Measurements from ENCODE around the gene SRL.

The SRL gene

DNA sequence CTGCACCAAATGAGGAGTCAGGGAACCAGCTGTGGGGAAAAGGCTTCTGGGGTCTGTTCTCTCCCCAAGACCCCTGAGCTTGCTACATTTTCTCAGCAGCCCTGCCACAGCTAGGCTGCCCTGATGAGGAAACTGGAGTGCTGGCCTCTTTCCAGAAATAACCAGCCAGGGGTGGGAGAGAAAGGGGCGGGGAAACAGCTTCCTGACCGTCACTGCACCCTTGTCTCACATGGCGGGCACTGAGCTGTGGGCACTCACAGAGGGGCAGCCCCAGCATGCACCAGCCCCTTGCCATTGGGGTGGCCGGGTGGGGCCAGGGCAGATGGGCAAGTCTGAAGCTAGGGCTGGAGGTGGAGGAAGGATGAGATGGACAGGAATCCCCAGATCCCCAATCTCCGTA, 2.9 kb downstream of the SRL start:
- no peak for ATAC-seq
- TF ChIP-seq RARB (CRISPR knock-in tag; IDR thresholded peaks at IDR 0.05) (no peak), TCF4 (CRISPR knock-in tag; IDR thresholded peaks at IDR 0.05; ENCODE audit: borderline replicate concordance) (no peak), SNAI2 (CRISPR knock-in tag; IDR thresholded peaks at IDR 0.05) (no peak), ZNF8 (CRISPR knock-in tag; IDR thresholded peaks at IDR 0.05) (no peak), ZC3H10 (CRISPR knock-in tag; IDR thresholded peaks at IDR 0.05) (no peak), ZNF565 (CRISPR knock-in tag; conservative IDR thresholded peaks at IDR 0.05; ENCODE audit: low read depth) (no peak), CSDC2 (CRISPR knock-in tag; IDR thresholded peaks at IDR 0.05) (no peak), ZNF70 (CRISPR knock-in tag; IDR thresholded peaks at IDR 0.05) (no peak), ISL1 (CRISPR knock-in tag; IDR thresholded peaks at IDR 0.05) (no peak), TOX (CRISPR knock-in tag; IDR thresholded peaks at IDR 0.05; ENCODE audit: borderline replicate concordance) (no peak), ZFP30 (CRISPR knock-in tag; IDR thresholded peaks at IDR 0.05) (no peak), ESRRG (CRISPR knock-in tag; IDR thresholded peaks at IDR 0.05) (no peak), BACH2 (CRISPR knock-in tag; IDR thresholded peaks at IDR 0.05; ENCODE audit: borderline replicate concordance) (no peak)
- TF ChIP-seq, protein P1, sequence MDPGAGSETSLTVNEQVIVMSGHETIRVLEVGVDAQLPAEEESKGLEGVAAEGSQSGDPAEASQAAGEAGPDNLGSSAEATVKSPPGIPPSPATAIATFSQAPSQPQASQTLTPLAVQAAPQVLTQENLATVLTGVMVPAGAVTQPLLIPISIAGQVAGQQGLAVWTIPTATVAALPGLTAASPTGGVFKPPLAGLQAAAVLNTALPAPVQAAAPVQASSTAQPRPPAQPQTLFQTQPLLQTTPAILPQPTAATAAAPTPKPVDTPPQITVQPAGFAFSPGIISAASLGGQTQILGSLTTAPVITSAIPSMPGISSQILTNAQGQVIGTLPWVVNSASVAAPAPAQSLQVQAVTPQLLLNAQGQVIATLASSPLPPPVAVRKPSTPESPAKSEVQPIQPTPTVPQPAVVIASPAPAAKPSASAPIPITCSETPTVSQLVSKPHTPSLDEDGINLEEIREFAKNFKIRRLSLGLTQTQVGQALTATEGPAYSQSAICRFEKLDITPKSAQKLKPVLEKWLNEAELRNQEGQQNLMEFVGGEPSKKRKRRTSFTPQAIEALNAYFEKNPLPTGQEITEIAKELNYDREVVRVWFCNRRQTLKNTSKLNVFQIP (CRISPR knock-in tag; IDR thresholded peaks at IDR 0.05; ENCODE audit: borderline replicate concordance, low read depth), result no peak
- TF ChIP-seq, protein P2, sequence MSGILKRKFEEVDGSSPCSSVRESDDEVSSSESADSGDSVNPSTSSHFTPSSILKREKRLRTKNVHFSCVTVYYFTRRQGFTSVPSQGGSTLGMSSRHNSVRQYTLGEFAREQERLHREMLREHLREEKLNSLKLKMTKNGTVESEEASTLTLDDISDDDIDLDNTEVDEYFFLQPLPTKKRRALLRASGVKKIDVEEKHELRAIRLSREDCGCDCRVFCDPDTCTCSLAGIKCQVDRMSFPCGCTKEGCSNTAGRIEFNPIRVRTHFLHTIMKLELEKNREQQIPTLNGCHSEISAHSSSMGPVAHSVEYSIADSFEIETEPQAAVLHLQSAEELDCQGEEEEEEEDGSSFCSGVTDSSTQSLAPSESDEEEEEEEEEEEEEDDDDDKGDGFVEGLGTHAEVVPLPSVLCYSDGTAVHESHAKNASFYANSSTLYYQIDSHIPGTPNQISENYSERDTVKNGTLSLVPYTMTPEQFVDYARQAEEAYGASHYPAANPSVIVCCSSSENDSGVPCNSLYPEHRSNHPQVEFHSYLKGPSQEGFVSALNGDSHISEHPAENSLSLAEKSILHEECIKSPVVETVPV (CRISPR knock-in tag; IDR thresholded peaks at IDR 0.05), result no peak
- TF ChIP-seq, protein P3, sequence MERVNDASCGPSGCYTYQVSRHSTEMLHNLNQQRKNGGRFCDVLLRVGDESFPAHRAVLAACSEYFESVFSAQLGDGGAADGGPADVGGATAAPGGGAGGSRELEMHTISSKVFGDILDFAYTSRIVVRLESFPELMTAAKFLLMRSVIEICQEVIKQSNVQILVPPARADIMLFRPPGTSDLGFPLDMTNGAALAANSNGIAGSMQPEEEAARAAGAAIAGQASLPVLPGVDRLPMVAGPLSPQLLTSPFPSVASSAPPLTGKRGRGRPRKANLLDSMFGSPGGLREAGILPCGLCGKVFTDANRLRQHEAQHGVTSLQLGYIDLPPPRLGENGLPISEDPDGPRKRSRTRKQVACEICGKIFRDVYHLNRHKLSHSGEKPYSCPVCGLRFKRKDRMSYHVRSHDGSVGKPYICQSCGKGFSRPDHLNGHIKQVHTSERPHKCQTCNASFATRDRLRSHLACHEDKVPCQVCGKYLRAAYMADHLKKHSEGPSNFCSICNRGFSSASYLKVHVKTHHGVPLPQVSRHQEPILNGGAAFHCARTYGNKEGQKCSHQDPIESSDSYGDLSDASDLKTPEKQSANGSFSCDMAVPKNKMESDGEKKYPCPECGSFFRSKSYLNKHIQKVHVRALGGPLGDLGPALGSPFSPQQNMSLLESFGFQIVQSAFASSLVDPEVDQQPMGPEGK (CRISPR knock-in tag; IDR thresholded peaks at IDR 0.05; ENCODE audit: borderline replicate concordance), result no peak
- TF ChIP-seq, protein P4, sequence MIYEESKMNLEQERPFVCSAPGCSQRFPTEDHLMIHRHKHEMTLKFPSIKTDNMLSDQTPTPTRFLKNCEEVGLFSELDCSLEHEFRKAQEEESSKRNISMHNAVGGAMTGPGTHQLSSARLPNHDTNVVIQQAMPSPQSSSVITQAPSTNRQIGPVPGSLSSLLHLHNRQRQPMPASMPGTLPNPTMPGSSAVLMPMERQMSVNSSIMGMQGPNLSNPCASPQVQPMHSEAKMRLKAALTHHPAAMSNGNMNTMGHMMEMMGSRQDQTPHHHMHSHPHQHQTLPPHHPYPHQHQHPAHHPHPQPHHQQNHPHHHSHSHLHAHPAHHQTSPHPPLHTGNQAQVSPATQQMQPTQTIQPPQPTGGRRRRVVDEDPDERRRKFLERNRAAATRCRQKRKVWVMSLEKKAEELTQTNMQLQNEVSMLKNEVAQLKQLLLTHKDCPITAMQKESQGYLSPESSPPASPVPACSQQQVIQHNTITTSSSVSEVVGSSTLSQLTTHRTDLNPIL (CRISPR knock-in tag; IDR thresholded peaks at IDR 0.05; ENCODE audit: low read depth), result no peak

DNA sequence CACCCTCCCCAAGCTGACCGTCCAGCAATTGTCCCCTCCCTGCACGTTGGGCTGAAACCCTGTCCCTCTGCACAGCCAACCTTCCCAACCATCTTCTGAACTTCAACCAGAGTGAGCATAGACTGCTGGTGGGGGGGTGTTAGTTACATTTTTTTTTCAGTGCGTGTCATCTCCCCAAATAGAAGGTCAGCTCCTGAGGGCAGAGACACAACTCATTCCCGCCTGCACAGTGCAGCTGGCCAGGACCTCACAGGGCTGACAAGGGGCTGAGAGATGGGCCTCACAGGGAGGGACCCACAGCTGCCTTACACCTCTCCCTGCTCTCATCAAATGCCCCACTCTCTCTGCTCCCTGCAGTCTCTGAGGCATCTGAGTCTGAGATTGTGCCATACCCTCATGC, 8.4 kb downstream of the SRL start:
- no peak for ATAC-seq
- TF ChIP-seq TCF4 (CRISPR knock-in tag; IDR thresholded peaks at IDR 0.05; ENCODE audit: borderline replicate concordance), result no peak
- no peak for TF ChIP-seq ZNF8 (CRISPR knock-in tag; IDR thresholded peaks at IDR 0.05)
- TF ChIP-seq ZNF70 (CRISPR knock-in tag; IDR thresholded peaks at IDR 0.05), result no peak
- TF ChIP-seq RARB (CRISPR knock-in tag; IDR thresholded peaks at IDR 0.05), result no peak
- TF ChIP-seq TOX (CRISPR knock-in tag; IDR thresholded peaks at IDR 0.05; ENCODE audit: borderline replicate concordance), result no peak
- no peak for TF ChIP-seq ESRRG (CRISPR knock-in tag; IDR thresholded peaks at IDR 0.05)
- TF ChIP-seq BACH2 (CRISPR knock-in tag; IDR thresholded peaks at IDR 0.05; ENCODE audit: borderline replicate concordance), result no peak
- TF ChIP-seq, protein P5, sequence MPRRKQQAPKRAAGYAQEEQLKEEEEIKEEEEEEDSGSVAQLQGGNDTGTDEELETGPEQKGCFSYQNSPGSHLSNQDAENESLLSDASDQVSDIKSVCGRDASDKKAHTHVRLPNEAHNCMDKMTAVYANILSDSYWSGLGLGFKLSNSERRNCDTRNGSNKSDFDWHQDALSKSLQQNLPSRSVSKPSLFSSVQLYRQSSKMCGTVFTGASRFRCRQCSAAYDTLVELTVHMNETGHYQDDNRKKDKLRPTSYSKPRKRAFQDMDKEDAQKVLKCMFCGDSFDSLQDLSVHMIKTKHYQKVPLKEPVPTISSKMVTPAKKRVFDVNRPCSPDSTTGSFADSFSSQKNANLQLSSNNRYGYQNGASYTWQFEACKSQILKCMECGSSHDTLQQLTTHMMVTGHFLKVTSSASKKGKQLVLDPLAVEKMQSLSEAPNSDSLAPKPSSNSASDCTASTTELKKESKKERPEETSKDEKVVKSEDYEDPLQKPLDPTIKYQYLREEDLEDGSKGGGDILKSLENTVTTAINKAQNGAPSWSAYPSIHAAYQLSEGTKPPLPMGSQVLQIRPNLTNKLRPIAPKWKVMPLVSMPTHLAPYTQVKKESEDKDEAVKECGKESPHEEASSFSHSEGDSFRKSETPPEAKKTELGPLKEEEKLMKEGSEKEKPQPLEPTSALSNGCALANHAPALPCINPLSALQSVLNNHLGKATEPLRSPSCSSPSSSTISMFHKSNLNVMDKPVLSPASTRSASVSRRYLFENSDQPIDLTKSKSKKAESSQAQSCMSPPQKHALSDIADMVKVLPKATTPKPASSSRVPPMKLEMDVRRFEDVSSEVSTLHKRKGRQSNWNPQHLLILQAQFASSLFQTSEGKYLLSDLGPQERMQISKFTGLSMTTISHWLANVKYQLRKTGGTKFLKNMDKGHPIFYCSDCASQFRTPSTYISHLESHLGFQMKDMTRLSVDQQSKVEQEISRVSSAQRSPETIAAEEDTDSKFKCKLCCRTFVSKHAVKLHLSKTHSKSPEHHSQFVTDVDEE (CRISPR knock-in tag; IDR thresholded peaks at IDR 0.05), result no peak
- TF ChIP-seq ISL1 (CRISPR knock-in tag; IDR thresholded peaks at IDR 0.05), result no peak
- no peak for TF ChIP-seq SNAI2 (CRISPR knock-in tag; IDR thresholded peaks at IDR 0.05)
- no peak for TF ChIP-seq ZNF565 (CRISPR knock-in tag; conservative IDR thresholded peaks at IDR 0.05; ENCODE audit: low read depth)
- TF ChIP-seq ARNTL (CRISPR knock-in tag; IDR thresholded peaks at IDR 0.05; ENCODE audit: borderline replicate concordance, low read depth), result no peak
- TF ChIP-seq, protein P2 (CRISPR knock-in tag; IDR thresholded peaks at IDR 0.05), result no peak
- no peak for TF ChIP-seq CSDC2 (CRISPR knock-in tag; IDR thresholded peaks at IDR 0.05)
- no peak for TF ChIP-seq ZC3H10 (CRISPR knock-in tag; IDR thresholded peaks at IDR 0.05)
- no peak for TF ChIP-seq PPARA (CRISPR knock-in tag; IDR thresholded peaks at IDR 0.05; ENCODE audit: borderline replicate concordance)

Measured in SK-N-SH treated with all-trans-retinoic acid at 6 μM for 48 hours (cell line).